PC-3 (cell line): ENCODE results near the gene CNKSR3.

Experiments used
- EZH2 ChIP-seq: fragments of 300-600 bp; sonication (generic); IDR thresholded peaks from one replicate; pipeline ENCODE4 v1.6.1; 2017; ENCODE audit warnings: antibody characterized with exemption, mild to moderate bottlenecking, low read length; ENCODE audit not compliant: unreplicated experiment
- TF ChIP-seq, protein P1 (sequence below): fragments of 300-600 bp; sonication (generic); conservative IDR thresholded peaks from 2 replicates; pipeline ENCODE4 v1.5.1; 2017; ENCODE audit warnings: antibody characterized with exemption, low read depth, mild to moderate bottlenecking, low read length

DNA sequence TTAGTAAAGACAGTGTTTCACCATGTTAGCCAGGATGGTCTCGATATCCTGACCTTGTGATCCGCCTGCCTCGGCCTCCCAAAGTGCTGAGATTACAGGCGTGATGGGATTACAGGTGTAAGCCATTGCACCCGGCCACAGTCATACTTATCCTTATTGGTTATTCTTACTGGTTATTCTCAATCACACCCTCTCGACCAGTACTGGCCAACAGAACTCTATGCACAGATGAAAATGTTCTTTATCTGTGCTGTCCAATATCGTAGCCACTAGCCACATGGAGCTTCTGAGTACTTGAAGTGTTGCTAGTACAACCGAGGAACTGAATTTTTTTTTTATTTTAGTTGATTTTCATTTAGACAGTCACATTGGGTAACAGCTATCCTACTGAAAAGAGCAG lies 63.5 kb downstream of the CNKSR3 start:
- TF ChIP-seq, protein P1, sequence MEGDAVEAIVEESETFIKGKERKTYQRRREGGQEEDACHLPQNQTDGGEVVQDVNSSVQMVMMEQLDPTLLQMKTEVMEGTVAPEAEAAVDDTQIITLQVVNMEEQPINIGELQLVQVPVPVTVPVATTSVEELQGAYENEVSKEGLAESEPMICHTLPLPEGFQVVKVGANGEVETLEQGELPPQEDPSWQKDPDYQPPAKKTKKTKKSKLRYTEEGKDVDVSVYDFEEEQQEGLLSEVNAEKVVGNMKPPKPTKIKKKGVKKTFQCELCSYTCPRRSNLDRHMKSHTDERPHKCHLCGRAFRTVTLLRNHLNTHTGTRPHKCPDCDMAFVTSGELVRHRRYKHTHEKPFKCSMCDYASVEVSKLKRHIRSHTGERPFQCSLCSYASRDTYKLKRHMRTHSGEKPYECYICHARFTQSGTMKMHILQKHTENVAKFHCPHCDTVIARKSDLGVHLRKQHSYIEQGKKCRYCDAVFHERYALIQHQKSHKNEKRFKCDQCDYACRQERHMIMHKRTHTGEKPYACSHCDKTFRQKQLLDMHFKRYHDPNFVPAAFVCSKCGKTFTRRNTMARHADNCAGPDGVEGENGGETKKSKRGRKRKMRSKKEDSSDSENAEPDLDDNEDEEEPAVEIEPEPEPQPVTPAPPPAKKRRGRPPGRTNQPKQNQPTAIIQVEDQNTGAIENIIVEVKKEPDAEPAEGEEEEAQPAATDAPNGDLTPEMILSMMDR = no peak
- no peak for TF ChIP-seq EZH2
